CD4-positive, alpha-beta T cell treated with Interleukin-10 for 1 hour (primary cell): ENCODE results near the gene CDCA4.
A peak's percentile ranks its signal among the peaks of the same experiment; 100 is the strongest.

Experiments used
- DNase-seq: peaks from one replicate; pipeline ENCODE4 v3.0.0-alpha.2; 2020

CDCA4 gene

GRCh38 chr14:104984056-104984894, 36.6 kb downstream of the CDCA4 start:
- DNase-seq, result no peak

GRCh38 chr14:104983231-104983721, 37.6 kb downstream of the CDCA4 start:
- DNase-seq, result no peak

- DNase-seq, result no peak
Measured at GRCh38 chr14:104982548-104983230, 38.2 kb downstream of the CDCA4 start.

- DNase-seq, result no peak
Measured at GRCh38 chr14:104981699-104982541, 39.0 kb downstream of the CDCA4 start.

- DNase-seq, result no peak
Measured at GRCh38 chr14:104980611-104981531, 40.0 kb downstream of the CDCA4 start.

GRCh38 chr14:104979758-104980610, 40.9 kb downstream of the CDCA4 start:
- no peak for DNase-seq

GRCh38 chr14:104978746-104979691, 41.9 kb downstream of the CDCA4 start:
- DNase-seq, result no peak

GRCh38 chr14:104977681-104978653, 42.9 kb downstream of the CDCA4 start, which contains the start of gene AHNAK2:
TSS of gene AHNAK2 (minus strand) at chr14:104978374. CDS start at chr14:104978237, 137 bp downstream.
- DNase-seq, result peak; percentile 54

- DNase-seq, result no peak
Measured at GRCh38 chr14:104977008-104977680, 43.7 kb downstream of the CDCA4 start.

GRCh38 chr14:104976198-104977007, 44.5 kb downstream of the CDCA4 start:
- DNase-seq, result peak; percentile 88

- peak; percentile 22 for DNase-seq
Measured at GRCh38 chr14:104975481-104976197, 45.2 kb downstream of the CDCA4 start.

GRCh38 chr14:104974665-104975390, 46.1 kb downstream of the CDCA4 start:
- DNase-seq, result no peak

- DNase-seq, result no peak
Measured at GRCh38 chr14:104974146-104974541, 46.7 kb downstream of the CDCA4 start.

GRCh38 chr14:104973385-104974145, 47.3 kb downstream of the CDCA4 start:
- no peak for DNase-seq

- no peak for DNase-seq
Measured at GRCh38 chr14:104973135-104973384, 47.8 kb downstream of the CDCA4 start.
